GM04503 (cell line): ENCODE results near the gene KCTD17.

Experiments
- DNase-seq: peaks from one replicate; pipeline ENCODE4 v3.0.0-alpha.2; 2012; ENCODE audit warnings: low read depth

KCTD17 gene, protein sequence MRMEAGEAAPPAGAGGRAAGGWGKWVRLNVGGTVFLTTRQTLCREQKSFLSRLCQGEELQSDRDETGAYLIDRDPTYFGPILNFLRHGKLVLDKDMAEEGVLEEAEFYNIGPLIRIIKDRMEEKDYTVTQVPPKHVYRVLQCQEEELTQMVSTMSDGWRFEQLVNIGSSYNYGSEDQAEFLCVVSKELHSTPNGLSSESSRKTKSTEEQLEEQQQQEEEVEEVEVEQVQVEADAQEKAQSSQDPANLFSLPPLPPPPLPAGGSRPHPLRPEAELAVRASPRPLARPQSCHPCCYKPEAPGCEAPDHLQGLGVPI

GRCh38 chr22:37051391-37052385 is at the start of gene KCTD17:
KCTD17 (plus strand) TSS chr22:37051742; CDS start chr22:37051761, 19 bp downstream.
- DNase-seq = no peak

DNA sequence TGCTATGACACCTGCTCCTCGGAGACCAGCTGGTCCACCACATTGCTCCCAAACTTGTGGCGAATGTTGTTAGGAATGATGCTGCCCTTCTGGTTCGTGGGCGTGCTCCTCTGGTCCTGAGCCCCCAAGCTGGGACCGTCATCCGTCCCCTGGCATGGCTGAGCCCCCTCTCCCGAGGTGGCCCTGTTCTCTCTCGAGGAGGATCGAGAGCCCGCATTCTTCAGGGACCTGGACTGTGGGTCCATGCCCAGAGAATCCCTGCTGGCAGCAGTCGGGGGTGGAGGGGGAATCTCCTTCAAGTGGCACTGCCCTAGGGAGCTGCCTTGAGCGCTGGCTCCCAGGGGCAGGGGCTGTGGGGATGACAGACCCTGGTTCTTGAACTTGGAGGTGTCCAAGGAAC is 49.7 kb upstream of the KCTD17 start:
- DNase-seq = no peak

DNA sequence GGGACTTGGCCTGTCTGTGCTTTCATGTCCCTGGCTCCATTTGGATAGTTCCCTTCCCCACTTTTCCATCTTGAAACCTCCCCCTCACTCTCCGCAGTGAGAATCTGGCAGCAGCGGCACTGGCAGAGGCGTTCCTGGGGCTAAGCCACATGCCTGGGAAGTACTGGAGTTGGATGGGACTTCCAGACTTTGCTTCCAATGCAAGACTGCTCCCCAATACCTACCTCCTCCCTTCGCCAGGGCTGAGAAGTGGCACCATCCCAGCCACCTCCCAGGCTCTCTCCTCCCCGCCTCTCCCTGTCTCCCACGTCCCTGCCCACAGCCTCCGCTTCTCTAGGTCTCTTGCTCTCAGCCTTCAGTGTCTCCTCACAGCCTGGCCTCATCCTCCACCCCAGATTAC is 48.9 kb upstream of the KCTD17 start:
- DNase-seq = no peak

- DNase-seq = no peak
These were observed 43.9 kb upstream of the KCTD17 start for GRCh38 chr22:37007651-37008050.

GRCh38 chr22:37008365-37008764 is 43.2 kb upstream of the KCTD17 start:
- no peak for DNase-seq

DNA sequence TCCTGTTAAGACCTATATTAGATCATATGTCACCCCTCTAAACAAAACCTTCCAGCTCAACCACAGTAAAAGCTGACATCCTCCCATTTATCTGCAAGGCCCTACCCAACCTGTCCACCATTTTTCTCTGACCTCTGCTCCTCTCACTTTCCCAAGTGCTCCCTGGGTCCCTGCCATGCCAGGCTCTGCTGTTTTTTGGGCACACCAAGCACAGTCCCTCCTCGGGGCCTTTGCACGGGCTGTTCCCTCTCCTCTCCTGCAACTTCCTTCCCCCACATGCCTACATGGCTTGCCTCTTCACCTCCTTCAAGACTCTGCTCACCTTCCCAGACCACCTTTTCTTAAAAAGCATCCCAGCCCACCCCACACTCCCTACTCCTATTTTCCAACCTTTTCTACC is 42.1 kb upstream of the KCTD17 start:
- DNase-seq = no peak

GRCh38 chr22:37010174-37010573 is 41.4 kb upstream of the KCTD17 start:
- no peak for DNase-seq

- no peak for DNase-seq
These were observed 40.6 kb upstream of the KCTD17 start for GRCh38 chr22:37010976-37011375.

GRCh38 chr22:37011472-37011871 is 40.1 kb upstream of the KCTD17 start:
- no peak for DNase-seq

GRCh38 chr22:37012262-37012904 is 39.2 kb upstream of the KCTD17 start:
- no peak for DNase-seq

- DNase-seq = no peak
These were observed 38.6 kb upstream of the KCTD17 start for GRCh38 chr22:37012956-37013355.

DNA sequence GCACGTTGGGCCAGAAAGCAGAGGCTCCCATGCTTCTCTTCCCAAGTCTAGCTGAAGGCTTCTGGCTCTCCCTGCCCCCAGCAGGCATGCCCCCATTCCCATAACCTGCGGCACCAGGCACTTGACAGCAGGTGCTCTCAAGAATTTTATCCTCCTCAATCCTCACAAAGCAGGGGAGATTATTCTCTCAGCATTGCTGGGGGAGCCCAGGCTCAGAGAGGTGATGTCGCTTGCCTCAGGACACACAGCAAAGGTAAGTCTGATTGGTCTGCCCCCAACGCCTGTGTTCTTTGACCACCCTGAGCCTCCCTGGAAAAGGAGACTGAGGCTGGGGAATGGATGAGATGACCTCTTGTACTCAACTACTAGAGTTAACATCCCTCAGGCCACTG is 37.1 kb upstream of the KCTD17 start:
- no peak for DNase-seq

DNA sequence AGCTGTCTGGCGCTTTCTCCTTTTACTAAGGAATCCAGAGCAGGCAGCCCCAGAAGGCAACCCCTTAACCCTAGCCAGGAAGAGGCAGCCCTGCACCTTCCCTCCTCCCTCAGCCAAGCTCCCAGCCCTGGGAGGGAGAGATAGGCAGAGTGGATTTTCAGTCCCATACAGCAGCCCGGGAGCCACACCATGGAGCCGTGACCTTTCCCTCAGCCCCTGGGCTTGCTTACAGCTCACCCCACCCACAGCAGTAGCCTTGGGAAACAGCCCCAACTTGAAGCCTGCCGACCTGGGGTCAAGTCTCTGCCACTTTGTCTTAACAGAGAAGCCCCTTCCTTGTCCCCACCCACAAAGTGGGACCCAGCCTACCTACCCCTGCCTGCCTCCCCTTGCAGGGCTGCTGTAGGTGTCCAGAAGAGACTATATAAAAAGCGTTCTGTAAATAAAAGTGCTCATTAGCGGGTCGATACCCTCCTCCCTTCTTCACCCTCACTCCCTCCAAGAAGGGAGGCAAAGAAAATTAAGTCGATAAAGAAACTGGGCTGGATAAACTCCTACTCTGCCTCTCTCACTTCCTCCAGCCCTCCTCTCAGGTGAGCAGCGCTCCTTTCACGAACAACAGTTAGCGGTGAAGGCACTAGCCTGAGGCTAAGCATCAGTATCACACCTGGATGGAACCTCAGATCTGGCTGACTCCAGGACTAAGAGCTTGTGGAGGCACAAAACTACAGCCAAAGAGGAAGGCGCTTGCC is 36.5 kb upstream of the KCTD17 start:
- no peak for DNase-seq

DNA sequence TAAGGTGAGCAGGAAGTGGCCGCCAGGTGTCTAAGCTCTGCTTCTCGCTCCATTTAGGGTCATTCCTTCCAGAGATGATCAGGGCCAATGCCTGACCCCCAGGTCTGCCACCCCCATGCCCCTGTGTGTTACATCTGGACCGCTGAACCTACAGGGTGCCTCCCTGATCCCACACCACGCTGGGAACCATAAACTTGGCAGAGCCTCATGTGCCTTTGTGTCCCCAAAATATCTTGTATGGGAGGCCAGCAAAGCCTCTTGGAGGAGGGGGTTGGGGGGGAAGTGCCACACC is 36.0 kb upstream of the KCTD17 start:
- no peak for DNase-seq

- no peak for DNase-seq
These were observed 35.2 kb upstream of the KCTD17 start for GRCh38 chr22:37016134-37016910.

GRCh38 chr22:37017356-37017755 is 34.2 kb upstream of the KCTD17 start:
- DNase-seq = no peak

GRCh38 chr22:37018086-37018814 is 33.3 kb upstream of the KCTD17 start:
- no peak for DNase-seq

- no peak for DNase-seq
These were observed 32.7 kb upstream of the KCTD17 start for GRCh38 chr22:37018815-37019308.

GRCh38 chr22:37019309-37020191 is 32.0 kb upstream of the KCTD17 start, which contains the start of the genes MPST and TST:
MPST (plus strand) TSS chr22:37019742; CDS start chr22:37019837, 95 bp downstream.
TST (minus strand) TSS chr22:37019447; CDS start chr22:37018732, 715 bp downstream.
- no peak for DNase-seq
